ENCODE results near the gene SLC39A11. TPM values are rescaled to one million over a fixed set of nuclear protein-coding genes. Genes with fewer than 3 reads are reported as not detected.

Gene SLC39A11
- total and polyA plus RNA-seq, 8 donors: 5.2 to 62.0 (median 12.9) TPM

DNA sequence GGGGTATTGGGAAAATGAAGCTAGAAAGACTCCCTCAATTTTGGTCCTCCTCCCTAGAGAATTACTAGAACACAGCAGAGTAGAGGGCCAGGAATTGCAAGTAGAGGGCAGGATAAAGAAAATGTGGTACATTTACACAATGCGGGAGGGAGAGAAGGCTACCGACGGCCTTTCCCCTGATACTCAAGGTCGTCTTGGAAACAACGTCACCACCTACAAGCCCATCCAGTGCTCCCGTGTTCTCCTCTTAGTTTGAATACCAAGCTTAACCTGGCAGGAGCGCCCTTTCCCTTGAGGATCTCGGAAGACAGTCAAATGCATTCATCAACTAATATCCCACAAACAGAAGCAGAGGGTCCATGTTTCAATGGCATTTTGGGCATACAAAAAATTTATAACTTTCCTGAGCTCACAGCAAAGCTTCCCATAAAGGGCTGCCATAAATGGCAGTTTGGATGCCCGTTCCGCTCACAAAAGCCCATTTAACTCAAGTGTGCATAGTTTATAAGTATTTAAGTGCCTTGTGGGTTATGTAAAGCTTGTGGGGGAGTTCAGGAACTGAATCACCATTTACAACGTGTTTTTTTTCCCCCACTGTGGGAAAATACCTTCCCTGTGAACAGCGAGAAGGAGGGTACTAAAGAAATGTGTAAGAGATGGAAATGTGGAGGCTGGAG, 414.6 kb downstream of the SLC39A11 start:
- WGBS, 5 donors: 84 to 89% (median 87%) methylated on average over 12 of the region's 12 CpGs
- peaks cover 0 to 4% (median 0%) of the 10 kb centered on the region in 4 donors for H3K4me1 ChIP-seq
- no peaks in the 10 kb centered on the region for H3K9me3 ChIP-seq
- no peaks in the 10 kb centered on the region for H3K36me3 ChIP-seq
- no peak for DNase-seq
- no peak overlapping the region for H3K4me3 ChIP-seq
- no peak overlapping the region for H3K27ac ChIP-seq
- H3K27me3 ChIP-seq: no peaks in the 10 kb centered on the region
- no peak for TF ChIP-seq CTCF (IDR thresholded peaks at IDR 0.05)
- no peak for TF ChIP-seq EP300 (IDR thresholded peaks at IDR 0.05)
- no peak for TF ChIP-seq POLR2A (IDR thresholded peaks at IDR 0.05)
- no peak for TF ChIP-seq POLR2AphosphoS5 (IDR thresholded peaks at IDR 0.05)
- intact Hi-C loops (cut with DNase I; ENCODE audit: low total_unique reads): no loop called here

- WGBS, 5 donors: 87 to 93% (median 91%) methylated on average over 2 of the region's 2 CpGs
- Histone ChIP-seq H3K36me3 (no peaks in the 10 kb centered on the region), H3K9me3 (no peaks in the 10 kb centered on the region), H3K27ac (no peak overlapping the region), H3K27me3 (no peaks in the 10 kb centered on the region), H3K4me3 (no peak overlapping the region), H3K4me1 (no peaks in the 10 kb centered on the region)
- intact Hi-C loops (cut with DNase I; ENCODE audit: low total_unique reads): no loop called here
- no peak for DNase-seq
- TF ChIP-seq POLR2A (IDR thresholded peaks at IDR 0.05) (no peak), POLR2AphosphoS5 (IDR thresholded peaks at IDR 0.05) (no peak), CTCF (IDR thresholded peaks at IDR 0.05) (no peak), EP300 (IDR thresholded peaks at IDR 0.05) (no peak)
Observed at GRCh38 chr17:72677108-72677507, 415.4 kb downstream of the SLC39A11 start.

GRCh38 chr17:72672729-72673128, 419.8 kb downstream of the SLC39A11 start:
- Histone ChIP-seq H3K4me3 (no peak overlapping the region), H3K27me3 (no peaks in the 10 kb centered on the region), H3K4me1 (no peaks in the 10 kb centered on the region), H3K36me3 (no peaks in the 10 kb centered on the region), H3K27ac (no peak overlapping the region), H3K9me3 (no peaks in the 10 kb centered on the region)
- no peak for DNase-seq
- TF ChIP-seq POLR2A (IDR thresholded peaks at IDR 0.05) (no peak), CTCF (IDR thresholded peaks at IDR 0.05) (no peak), POLR2AphosphoS5 (IDR thresholded peaks at IDR 0.05) (no peak), EP300 (IDR thresholded peaks at IDR 0.05) (no peak)
- WGBS, 5 donors: 86 to 93% (median 90%) methylated on average over 4 of the region's 4 CpGs
- intact Hi-C loops (cut with DNase I; ENCODE audit: low total_unique reads): no loop called here

GRCh38 chr17:72671016-72671415, 421.5 kb downstream of the SLC39A11 start:
- Histone ChIP-seq H3K4me1 (peaks cover 0 to 13% (median 9%) of the 10 kb centered on the region in 4 donors), H3K4me3 (no peak overlapping the region), H3K27me3 (no peaks in the 10 kb centered on the region), H3K27ac (no peak overlapping the region), H3K9me3 (no peaks in the 10 kb centered on the region), H3K36me3 (no peaks in the 10 kb centered on the region)
- TF ChIP-seq EP300 (IDR thresholded peaks at IDR 0.05) (no peak), CTCF (IDR thresholded peaks at IDR 0.05) (no peak), POLR2AphosphoS5 (IDR thresholded peaks at IDR 0.05) (no peak), POLR2A (IDR thresholded peaks at IDR 0.05) (no peak)
- intact Hi-C loops (cut with DNase I; ENCODE audit: low total_unique reads): no loop called here
- DNase-seq: no peak
